ENCODE data around the gene CUL1. TPM values are rescaled to one million over a fixed set of nuclear protein-coding genes. Genes with fewer than 3 reads are reported as not detected.
A peak's percentile ranks its signal among the peaks of the same experiment; 100 is the strongest.

CUL1 gene
- total and polyA plus RNA-seq, 2 donors (not counting 3 experiments of a cell fraction or from before 2014, with no cell fraction given): 25.7 to 50.2 TPM

GRCh38 chr7:148699024-148699781 lies 500 bp downstream of the CUL1 start:
- TF ChIP-seq POLR2A (IDR thresholded peaks at IDR 0.05; ENCODE audit: low read depth, low read length) (peak; percentile 4), EZH2 (IDR thresholded peaks at IDR 0.05; ENCODE audit: borderline replicate concordance, low read depth, low read length, severe bottlenecking) (no peak)
- Histone ChIP-seq H4K20me1 (replicated peaks; ENCODE audit: control insufficient read depth, extremely low read depth, insufficient read depth, low read length) (peaks cover 18% of the 10 kb centered on the region), H3K4me1 (ENCODE audit: control insufficient read depth, extremely low read depth, insufficient read depth, low read length) (peaks cover 33% of the 10 kb centered on the region), H3K27ac (ENCODE audit: insufficient read depth, low read depth, low read length) (peak overlapping the region; percentile 87), H3K4me3 (replicated peaks in 1 of 3; ENCODE audit: insufficient read depth in 1 of 3, low read depth in 1 of 3, low read length in 3 of 3) (peak overlapping the region; percentile 53 to 99 (median 72)), H3K9ac (replicated peaks; ENCODE audit: extremely low read depth, insufficient read depth, low read length) (peak overlapping the region; percentile 95), H2AFZ (ENCODE audit: low read depth, low read length) (peak overlapping the region; percentile 89), H3K79me2 (ENCODE audit: control insufficient read depth, insufficient read depth, low read length) (peaks cover 55% of the 10 kb centered on the region), H3K36me3 (ENCODE audit: control insufficient read depth in 2 of 2, extremely low read depth in 1 of 2, insufficient read depth in 2 of 2, low read length in 2 of 2) (no peaks in the 10 kb centered on the region), H3K4me2 (ENCODE audit: insufficient read depth, low read length) (peak overlapping the region; percentile 99), H3K9me1 (replicated peaks; ENCODE audit: control insufficient read depth, extremely low read depth, insufficient read depth, low read length) (no peaks in the 10 kb centered on the region), H3K27me3 (ENCODE audit: control insufficient read depth in 2 of 2, insufficient read depth in 2 of 2, low read length in 2 of 2) (no peaks in the 10 kb centered on the region), H3K9me3 (replicated peaks; ENCODE audit: control insufficient read depth, insufficient read depth, low read length) (no peaks in the 10 kb centered on the region)
- no TSS peak for BruUV-seq (replicated peaks)
- intact Hi-C loops (cut with micrococcal nuclease): loop anchor here (1.0 to 2.0 kb wide), 6 partner anchors 50 to 288 kb away; partner anchors contain the start of gene EZH2
- dilution Hi-C loops (cut with MboI; ENCODE audit: extremely low pct_ligation_motif_present, low sequenced_read_pairs): no loop called here
- FAIRE-seq: no peak
- DNase-seq (ENCODE audit: low read depth, low spot score): peak; percentile 56
- POLR2A ChIA-PET: no interaction called here
- CTCF ChIA-PET: interaction anchor here (0.9 to 2.4 kb wide), 6 partner anchors 9 to 264 kb away, joined by 3 to 12 read pairs (median 4); no protein-coding TSS in a partner anchor

- no peak for FAIRE-seq
- no peaks in the 10 kb centered on the region for H3K9me3 ChIP-seq (replicated peaks; ENCODE audit: control insufficient read depth, insufficient read depth, low read length)
- H3K9me1 ChIP-seq (replicated peaks; ENCODE audit: control insufficient read depth, extremely low read depth, insufficient read depth, low read length): no peaks in the 10 kb centered on the region
- peak overlapping the region; percentile 87 for H3K27ac ChIP-seq (ENCODE audit: insufficient read depth, low read depth, low read length)
- peak; percentile 38 for DNase-seq (ENCODE audit: low read depth, low spot score)
- no peaks in the 10 kb centered on the region for H3K36me3 ChIP-seq (ENCODE audit: control insufficient read depth in 2 of 2, extremely low read depth in 1 of 2, insufficient read depth in 2 of 2, low read length in 2 of 2)
- ChIA-PET CTCF (interaction anchor here (1.0 to 2.4 kb wide), 2 partner anchors 8 to 242 kb away, joined by 4 to 12 read pairs; no protein-coding TSS in a partner anchor), POLR2A (no interaction called here)
- peak overlapping the region; percentile 95 for H3K9ac ChIP-seq (replicated peaks; ENCODE audit: extremely low read depth, insufficient read depth, low read length)
- dilution Hi-C loops (cut with MboI; ENCODE audit: extremely low pct_ligation_motif_present, low sequenced_read_pairs) (no loop called here), intact Hi-C loops (cut with micrococcal nuclease) (loop anchor here (1.0 to 2.0 kb wide), 8 partner anchors 29 to 287 kb away; partner anchors contain the start of gene EZH2)
- BruUV-seq (replicated peaks): TSS peak; percentile 32
- peaks cover 63% of the 10 kb centered on the region for H3K79me2 ChIP-seq (ENCODE audit: control insufficient read depth, insufficient read depth, low read length)
- no peaks in the 10 kb centered on the region for H3K27me3 ChIP-seq (ENCODE audit: control insufficient read depth in 2 of 2, insufficient read depth in 2 of 2, low read length in 2 of 2)
- TF ChIP-seq MYC (IDR thresholded peaks at IDR 0.05; ENCODE audit: low read depth, low read length): no peak
- TF ChIP-seq GATA2 (IDR thresholded peaks at IDR 0.05; ENCODE audit: insufficient read depth, insufficient read length, low read depth, low read length): no peak
- TF ChIP-seq FOS (IDR thresholded peaks at IDR 0.05; ENCODE audit: borderline replicate concordance, insufficient read depth, low read length): no peak
- peak overlapping the region; percentile 53 to 99 (median 72) for H3K4me3 ChIP-seq (replicated peaks in 1 of 3; ENCODE audit: insufficient read depth in 1 of 3, low read depth in 1 of 3, low read length in 3 of 3)
- H3K4me1 ChIP-seq (ENCODE audit: control insufficient read depth, extremely low read depth, insufficient read depth, low read length): peaks cover 33% of the 10 kb centered on the region
- peaks cover 18% of the 10 kb centered on the region for H4K20me1 ChIP-seq (replicated peaks; ENCODE audit: control insufficient read depth, extremely low read depth, insufficient read depth, low read length)
- peak overlapping the region; percentile 89 for H2AFZ ChIP-seq (ENCODE audit: low read depth, low read length)
- peak overlapping the region; percentile 99 for H3K4me2 ChIP-seq (ENCODE audit: insufficient read depth, low read length)
Observed at GRCh38 chr7:148699782-148700629, 1.3 kb downstream of the CUL1 start.
